ENCODE measurements around the gene PEX11B.

Gene PEX11B

GRCh38 chr1:145868232-145868631, 50.3 kb downstream of the PEX11B start:
- DNase-seq, result no peak

- DNase-seq, result no peak
These were observed 55.1 kb downstream of the PEX11B start for GRCh38 chr1:145863282-145864018.
